Activated CD4-positive, alpha-beta T cell treated with anti-CD3 and anti-CD28 coated beads, Interleukin-2, amount 10 ng/mL, durations not matched to agents 24 days and 14 days (primary cell): ENCODE measurements around the gene MAST2. TPM values are rescaled to one million over a fixed set of nuclear protein-coding genes. Genes with fewer than 3 reads are reported as not detected.
"Not testable (repeated sequence)": the region's sequence is repeated elsewhere in the genome, so short reads cannot be mapped to it uniquely, and the experiment has no call there.

Experiments used
- DNase-seq: peaks from one replicate; pipeline ENCODE4 v3.0.0; 2022
- H3K27ac Mint-ChIP-seq: one replicate; pipeline ENCODE4 v1.8.0; 2022; ENCODE audit warnings: mild to moderate bottlenecking, mixed read lengths
- H3K27me3 Mint-ChIP-seq: one replicate; pipeline ENCODE4 v1.8.0; 2022; ENCODE audit warnings: mixed read lengths
- H3K36me3 Mint-ChIP-seq: one replicate; pipeline ENCODE4 v1.8.0; 2022; ENCODE audit warnings: low read depth, mild to moderate bottlenecking, mixed read lengths
- H3K4me1 Mint-ChIP-seq: one replicate; pipeline ENCODE4 v1.8.0; 2021; ENCODE audit warnings: mixed read lengths
- H3K4me3 Mint-ChIP-seq: one replicate; pipeline ENCODE4 v1.8.0; 2022; ENCODE audit warnings: mild to moderate bottlenecking, moderate library complexity, mixed read lengths
- H3K9me3 Mint-ChIP-seq: one replicate; pipeline ENCODE4 v1.8.0; 2021; ENCODE audit warnings: mixed read lengths
- intact Hi-C: fragments of 100-400 bp; cut with micrococcal nuclease; formaldehyde crosslinking; loops from one replicate; pipeline ENCODE4 v1.15.1; 2023
- total RNA-seq: library from RNA; stranded (reverse); gene quantifications from 2 replicates; pipeline ENCODE4 v1.2.3, GENCODE V29; 2022

Gene MAST2
- total RNA-seq, 1 donor from 2014 or later = 31.4 TPM

DNA sequence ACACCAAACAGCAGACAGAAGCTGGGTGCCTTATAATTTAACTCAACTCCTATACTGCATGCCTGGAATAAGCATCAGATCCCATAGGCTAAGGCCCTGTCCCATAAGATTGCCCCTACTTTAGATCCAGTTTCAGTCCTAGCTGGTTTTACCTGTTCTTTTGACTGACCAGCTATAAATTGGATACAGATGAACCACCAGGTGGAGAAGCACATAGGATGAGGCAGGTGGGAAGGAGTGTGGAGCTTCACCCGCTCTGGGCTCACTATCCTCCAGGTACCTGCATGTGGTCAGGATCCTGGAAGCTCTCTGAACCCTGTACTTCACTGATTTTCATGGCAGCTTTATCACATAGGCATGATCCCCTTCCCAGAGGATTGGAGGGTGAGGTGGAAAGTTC is 51.3 kb downstream of the MAST2 start:
- peaks cover 12% of the 10 kb centered on the region for H3K9me3 Mint-ChIP-seq
- intact Hi-C loops = no loop called here
- H3K4me3 Mint-ChIP-seq = no peak overlapping the region
- no peak overlapping the region for H3K27ac Mint-ChIP-seq
- H3K36me3 Mint-ChIP-seq = peaks cover 10% of the 10 kb centered on the region
- H3K4me1 Mint-ChIP-seq = peaks cover 4% of the 10 kb centered on the region
- no peak for DNase-seq
- peaks cover 1% of the 10 kb centered on the region for H3K27me3 Mint-ChIP-seq

DNA sequence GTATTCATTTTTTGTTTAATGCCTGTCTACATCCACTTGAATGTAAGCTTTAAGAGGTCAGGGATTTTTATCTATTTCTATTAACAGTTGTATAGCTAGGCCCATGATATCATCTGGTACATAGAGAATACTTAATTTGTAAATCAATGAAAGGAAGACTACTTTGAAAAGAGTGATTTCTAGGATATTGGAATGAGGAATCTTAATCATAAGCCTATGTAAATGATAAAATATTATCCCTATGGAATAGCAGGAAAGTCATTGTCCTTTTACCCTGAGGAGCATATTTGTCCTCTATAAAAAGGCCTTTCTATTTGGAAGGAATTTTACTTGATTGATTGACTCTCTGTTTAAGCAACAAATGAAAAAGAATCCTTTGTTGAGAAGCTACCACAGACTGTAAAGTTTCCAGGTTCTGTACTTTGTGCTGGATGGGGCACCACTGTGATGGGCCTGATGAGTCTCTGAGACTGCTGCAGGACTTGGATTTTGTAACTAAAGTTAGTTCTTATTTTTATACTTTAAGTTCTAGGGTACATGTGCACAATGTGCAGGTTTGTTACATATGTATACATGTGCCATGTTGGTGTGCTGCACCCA is 53.8 kb downstream of the MAST2 start:
- peaks cover 8% of the 10 kb centered on the region for H3K4me1 Mint-ChIP-seq
- H3K9me3 Mint-ChIP-seq = no peaks in the 10 kb centered on the region
- DNase-seq = no peak
- intact Hi-C loops = no loop called here
- H3K36me3 Mint-ChIP-seq = peaks cover 3% of the 10 kb centered on the region
- no peaks in the 10 kb centered on the region for H3K27me3 Mint-ChIP-seq
- no peak overlapping the region for H3K27ac Mint-ChIP-seq
- no peak overlapping the region for H3K4me3 Mint-ChIP-seq

DNA sequence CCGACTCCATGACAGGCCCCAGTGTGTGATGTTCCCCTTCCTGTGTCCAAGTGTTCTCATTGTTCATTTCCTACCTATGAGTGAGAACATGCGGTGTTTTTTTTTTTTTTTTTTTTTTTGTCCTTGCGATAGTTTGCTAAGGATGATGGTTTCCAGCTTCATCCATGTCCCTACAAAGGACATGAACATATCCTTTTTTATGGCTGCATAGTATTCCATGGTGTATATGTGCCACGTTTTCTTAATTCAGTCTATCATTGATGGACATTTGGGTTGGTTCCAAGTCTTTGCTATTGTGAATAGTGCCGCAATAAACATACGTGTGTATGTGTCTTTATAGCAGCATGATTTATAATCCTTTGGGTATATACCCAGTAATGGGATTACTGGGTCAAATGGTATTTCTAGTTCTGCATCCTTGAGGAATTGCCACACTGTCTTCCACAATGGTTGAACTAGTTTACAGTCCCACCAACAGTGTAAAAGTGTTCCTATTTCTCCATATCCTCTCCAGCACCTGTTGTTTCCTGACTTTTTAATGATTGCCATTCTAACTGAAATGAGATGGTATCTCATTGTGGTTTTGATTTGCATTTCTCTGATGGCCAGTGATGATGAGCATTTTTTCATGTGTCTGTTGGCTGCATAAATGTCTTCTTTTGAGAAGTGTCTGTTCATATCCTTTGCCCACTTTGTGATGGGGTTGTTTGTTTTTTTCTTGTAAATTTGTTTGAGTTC is 54.5 kb downstream of the MAST2 start:
- DNase-seq, H3K27ac Mint-ChIP-seq, H3K9me3 Mint-ChIP-seq, H3K27me3 Mint-ChIP-seq, intact Hi-C loops, H3K36me3 Mint-ChIP-seq, H3K4me3 Mint-ChIP-seq: not testable (repeated sequence)
- H3K4me1 Mint-ChIP-seq = peaks cover 10% of the 10 kb centered on the region

DNA sequence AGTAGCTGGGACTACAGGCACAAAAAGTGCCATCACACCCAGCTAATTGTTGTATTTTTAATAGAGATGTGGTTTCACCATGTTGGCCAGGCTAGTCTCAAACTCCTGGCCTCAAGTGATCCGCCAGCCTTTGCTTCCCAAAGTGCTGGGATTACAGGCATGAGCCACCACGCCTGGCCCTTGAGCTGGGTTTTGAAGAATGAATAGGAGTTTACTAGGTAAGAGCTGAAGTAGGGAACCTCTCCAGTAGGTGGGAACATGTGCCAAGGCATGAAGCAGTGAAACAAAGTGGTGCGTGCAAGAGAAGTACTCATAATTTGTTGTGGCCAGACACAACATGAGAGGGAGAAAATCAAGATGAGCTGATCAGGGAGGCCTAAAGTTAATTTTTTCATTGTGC is 55.8 kb downstream of the MAST2 start:
- intact Hi-C loops = no loop called here
- H3K4me3 Mint-ChIP-seq = no peak overlapping the region
- no peaks in the 10 kb centered on the region for H3K9me3 Mint-ChIP-seq
- H3K27ac Mint-ChIP-seq = no peak overlapping the region
- peaks cover 16% of the 10 kb centered on the region for H3K4me1 Mint-ChIP-seq
- DNase-seq = no peak
- H3K36me3 Mint-ChIP-seq = peaks cover 3% of the 10 kb centered on the region
- no peaks in the 10 kb centered on the region for H3K27me3 Mint-ChIP-seq

DNA sequence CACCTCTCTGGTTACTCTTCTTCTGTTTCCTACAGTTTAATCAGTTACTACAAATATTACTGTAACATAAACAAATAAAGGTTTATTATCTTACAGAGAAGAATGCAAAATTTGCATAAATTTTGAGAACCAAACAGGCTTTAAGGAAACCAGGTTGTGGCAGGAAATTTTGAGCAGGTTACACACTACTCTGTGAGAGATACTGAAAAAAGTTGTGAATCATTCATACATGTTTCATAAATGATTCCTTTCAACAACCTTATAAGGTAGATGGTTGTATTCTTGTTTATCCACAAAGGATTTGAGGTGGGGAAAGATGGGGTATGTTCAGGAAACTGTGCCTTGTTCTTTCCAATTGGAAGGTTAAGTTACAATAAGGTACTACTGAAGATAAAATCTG is 58.6 kb downstream of the MAST2 start:
- Mint-ChIP-seq H3K9me3 (no peaks in the 10 kb centered on the region), H3K27ac (peak overlapping the region; percentile 57), H3K4me1 (peaks cover 17% of the 10 kb centered on the region), H3K27me3 (no peaks in the 10 kb centered on the region), H3K4me3 (no peak overlapping the region), H3K36me3 (peaks cover 3% of the 10 kb centered on the region)
- no peak for DNase-seq
- intact Hi-C loops = no loop called here

DNA sequence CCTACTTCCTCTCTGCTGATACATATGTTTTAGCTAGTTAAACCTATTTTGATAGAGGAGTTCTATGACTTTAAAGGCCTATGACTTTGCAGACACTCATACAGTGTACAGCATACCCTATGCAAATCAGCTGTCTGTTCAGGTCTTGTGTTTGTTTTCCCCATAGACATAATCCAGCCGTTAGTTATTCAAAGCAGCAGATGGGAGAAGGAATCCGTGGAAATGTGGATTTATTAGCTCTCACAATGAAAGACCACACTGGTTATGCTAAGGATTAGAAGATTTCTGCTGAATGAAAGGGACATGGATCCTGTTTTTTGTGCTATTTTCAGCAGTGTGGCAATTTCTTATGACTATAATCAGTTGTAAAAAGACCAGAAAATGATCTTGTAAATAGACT is 59.8 kb downstream of the MAST2 start:
- DNase-seq = no peak
- Mint-ChIP-seq H3K4me3 (no peak overlapping the region), H3K4me1 (peaks cover 23% of the 10 kb centered on the region), H3K27me3 (no peaks in the 10 kb centered on the region), H3K36me3 (peaks cover 2% of the 10 kb centered on the region), H3K27ac (no peak overlapping the region), H3K9me3 (no peaks in the 10 kb centered on the region)
- intact Hi-C loops = no loop called here

DNA sequence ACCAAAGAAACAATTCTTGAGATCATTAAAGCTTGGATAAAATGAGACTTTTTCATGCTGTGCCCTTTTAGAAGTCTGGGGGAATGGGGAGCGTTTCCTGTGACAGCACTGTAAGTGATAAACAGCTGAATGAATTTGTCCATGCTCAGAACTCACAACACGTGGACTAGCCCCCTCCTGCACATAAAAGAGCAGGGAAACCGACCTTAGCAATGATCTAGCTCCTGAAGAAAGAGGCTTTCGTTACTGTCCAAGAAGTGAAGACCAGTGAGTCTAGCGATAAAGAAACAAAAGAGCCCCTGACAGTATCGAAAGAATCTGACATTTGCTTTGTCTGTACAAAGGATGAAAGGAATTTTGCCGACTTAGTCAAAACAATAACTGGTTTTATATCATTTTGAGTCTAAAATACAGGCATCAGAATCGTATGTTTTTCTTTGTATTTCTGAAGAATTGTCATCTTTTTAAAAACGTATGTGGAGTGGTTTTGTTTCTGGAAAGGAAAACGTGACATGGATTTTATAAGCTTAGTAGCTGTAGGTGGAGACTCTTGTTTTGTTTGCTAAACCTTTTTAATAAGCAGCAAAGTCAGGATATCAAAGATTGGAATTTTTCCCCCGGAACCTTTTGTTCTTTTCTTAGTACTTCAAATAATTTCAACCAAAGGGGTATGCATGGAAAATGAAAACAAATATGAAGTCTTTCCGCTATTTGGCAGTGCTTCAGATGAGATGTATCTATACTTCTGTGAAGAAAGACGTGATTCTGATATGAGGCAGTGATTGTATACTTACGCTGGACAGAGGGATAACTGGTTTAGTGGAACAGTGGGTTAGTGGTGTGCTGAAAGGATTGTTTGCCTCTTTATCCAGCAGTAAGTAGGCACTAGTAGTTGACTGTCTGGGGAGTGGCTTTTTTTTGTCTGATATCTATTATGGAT is 61.0 kb downstream of the MAST2 start:
- Mint-ChIP-seq H3K9me3 (no peaks in the 10 kb centered on the region), H3K27me3 (no peaks in the 10 kb centered on the region), H3K27ac (no peak overlapping the region), H3K4me1 (peaks cover 23% of the 10 kb centered on the region), H3K36me3 (peaks cover 2% of the 10 kb centered on the region), H3K4me3 (no peak overlapping the region)
- intact Hi-C loops = no loop called here
- no peak for DNase-seq

DNA sequence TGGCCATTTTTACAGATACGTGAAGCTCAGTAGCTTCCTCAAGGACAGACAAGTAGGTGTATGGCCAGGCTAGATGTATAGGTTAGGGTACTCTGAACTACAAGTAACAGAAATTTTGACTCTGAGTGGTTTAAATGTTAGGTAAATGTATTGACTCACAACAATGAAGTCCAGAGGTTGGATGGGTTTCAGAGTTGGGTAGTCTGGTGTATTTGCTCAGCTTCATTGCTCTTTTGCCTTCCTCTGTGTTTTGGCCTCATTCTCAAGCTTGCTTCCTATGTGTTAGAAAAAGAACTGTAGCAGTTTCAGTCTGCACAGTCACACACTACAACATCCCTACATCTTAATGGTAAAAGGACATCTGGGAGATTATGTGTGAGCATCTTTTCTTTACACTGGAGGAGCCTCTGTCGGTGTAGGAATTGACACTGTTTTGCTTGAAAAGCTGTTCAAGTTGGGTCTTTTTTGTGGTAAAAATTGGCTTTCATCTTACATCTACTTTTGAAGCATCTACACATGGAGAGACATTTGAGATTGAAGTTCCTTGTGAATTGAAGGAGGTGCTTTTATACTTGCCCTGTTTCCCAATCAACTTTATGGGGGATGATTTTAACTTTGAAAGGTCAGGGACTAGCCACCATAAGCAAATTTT is 64.4 kb downstream of the MAST2 start:
- Mint-ChIP-seq H3K36me3 (no peaks in the 10 kb centered on the region), H3K4me1 (peaks cover 14% of the 10 kb centered on the region), H3K4me3 (no peak overlapping the region), H3K27ac (no peak overlapping the region), H3K27me3 (no peaks in the 10 kb centered on the region), H3K9me3 (no peaks in the 10 kb centered on the region)
- DNase-seq = no peak
- intact Hi-C loops = no loop called here

DNA sequence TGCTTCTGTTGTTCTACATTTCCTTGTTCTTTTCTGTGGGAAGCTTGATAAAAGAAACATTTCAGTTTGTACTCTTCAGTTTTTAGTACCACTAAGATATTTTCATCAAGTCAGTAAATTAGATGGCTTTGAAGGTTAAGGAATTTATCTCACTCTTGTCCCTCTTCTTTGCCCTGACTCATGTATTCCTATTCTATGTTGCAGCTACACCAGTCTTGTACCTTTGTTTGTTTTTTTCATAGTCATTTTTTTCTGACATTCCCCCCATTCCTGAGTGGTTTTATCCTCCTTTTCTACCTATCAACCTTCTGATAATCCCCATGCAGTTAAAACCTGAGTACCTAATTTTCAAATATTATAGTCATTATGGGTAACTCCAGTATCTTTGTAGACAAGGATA is 65.4 kb downstream of the MAST2 start:
- Mint-ChIP-seq H3K9me3 (no peaks in the 10 kb centered on the region), H3K27me3 (no peaks in the 10 kb centered on the region), H3K36me3 (no peaks in the 10 kb centered on the region), H3K4me3 (no peak overlapping the region), H3K4me1 (peaks cover 10% of the 10 kb centered on the region), H3K27ac (no peak overlapping the region)
- intact Hi-C loops = no loop called here
- no peak for DNase-seq

DNA sequence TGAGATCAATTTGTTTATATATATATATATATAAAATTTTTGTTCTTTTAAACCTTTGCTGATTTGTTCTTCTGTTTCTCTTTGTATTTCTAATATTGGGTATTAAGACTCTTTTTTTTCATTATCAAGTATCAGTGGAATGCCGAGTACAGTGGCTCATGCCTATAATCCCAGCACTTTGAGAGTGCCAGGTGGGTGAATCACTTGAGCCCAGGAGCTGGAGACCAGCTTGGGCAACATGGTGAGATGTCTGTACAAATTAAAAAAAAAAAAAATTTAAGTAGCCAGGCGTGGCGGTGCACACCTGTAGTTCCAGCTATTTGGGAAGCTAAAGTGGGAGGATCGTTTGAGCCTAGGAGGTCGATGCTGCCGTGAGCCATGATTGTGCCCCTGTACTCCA is 67.1 kb downstream of the MAST2 start:
- no peak overlapping the region for H3K4me3 Mint-ChIP-seq

DNA sequence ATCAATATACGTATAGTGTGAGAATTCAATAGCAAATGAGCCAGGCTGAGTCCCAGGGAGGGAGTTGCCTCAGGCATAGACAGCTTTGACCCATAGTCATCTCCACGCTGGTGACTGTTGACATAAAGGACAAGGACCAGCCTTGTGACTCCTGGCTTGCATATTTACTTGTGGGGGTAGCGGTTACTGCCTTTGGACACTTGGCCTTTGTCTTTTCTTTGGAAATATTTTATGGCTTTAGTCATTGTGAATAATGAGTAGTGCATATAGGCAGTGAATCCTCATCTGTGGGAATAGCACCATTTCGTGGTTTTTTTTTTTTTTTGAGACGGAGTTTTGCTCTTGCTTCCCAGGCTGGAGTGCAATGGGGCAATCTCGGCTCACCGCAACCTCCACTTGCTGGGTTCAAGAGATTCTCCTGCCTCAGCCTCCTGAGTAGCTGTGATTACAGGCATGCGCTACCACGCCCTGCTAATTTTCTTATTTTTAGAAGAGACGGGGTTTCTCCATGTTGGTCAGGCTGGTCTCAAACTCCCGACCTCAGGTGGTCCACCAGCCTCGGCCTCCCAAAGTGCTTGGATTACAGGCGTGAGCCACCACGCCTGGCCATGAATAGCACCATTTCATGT is 68.9 kb downstream of the MAST2 start:
- not testable (repeated sequence) for H3K4me3 Mint-ChIP-seq, H3K27ac Mint-ChIP-seq

More for the DNA sequence above, 67.1 kb downstream of the MAST2 start:
- Mint-ChIP-seq H3K36me3 (no peaks in the 10 kb centered on the region), H3K27me3 (no peaks in the 10 kb centered on the region), H3K27ac (no peak overlapping the region), H3K4me1 (peaks cover 6% of the 10 kb centered on the region), H3K9me3 (no peaks in the 10 kb centered on the region)
- intact Hi-C loops = no loop called here
- DNase-seq = no peak

DNA sequence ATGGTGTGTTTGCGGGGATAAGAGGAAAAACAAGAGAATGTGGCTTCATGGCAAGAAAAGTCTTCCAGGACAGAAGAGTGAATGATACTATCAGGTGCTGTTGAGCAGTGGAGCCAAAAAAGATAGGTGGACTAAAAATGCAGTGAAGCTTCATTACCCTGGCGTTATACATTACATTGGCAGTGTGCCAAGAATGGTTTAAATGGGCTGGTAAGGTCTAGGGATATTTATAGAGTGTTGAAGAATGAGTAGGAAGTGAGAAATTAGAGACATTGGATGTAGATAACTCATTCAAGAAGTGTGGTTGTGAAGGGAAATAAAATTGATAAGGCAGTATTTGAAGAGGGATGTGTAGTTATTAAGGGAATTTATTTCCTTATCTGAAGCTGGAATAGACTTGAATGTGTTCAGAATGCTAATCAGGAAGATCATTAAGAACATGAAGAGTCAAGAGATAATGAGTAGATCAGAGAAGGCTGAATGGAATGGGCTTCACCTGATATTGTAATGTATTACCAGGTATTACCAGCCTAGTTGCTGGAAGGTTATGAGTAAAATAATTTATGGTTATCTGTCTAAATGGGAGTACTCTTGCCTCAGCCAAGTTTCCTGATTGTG is 72.7 kb downstream of the MAST2 start:
- no peak for DNase-seq
- no peaks in the 10 kb centered on the region for H3K27me3 Mint-ChIP-seq

More for the DNA sequence above, 68.9 kb downstream of the MAST2 start:
- intact Hi-C loops, H3K36me3 Mint-ChIP-seq, H3K4me1 Mint-ChIP-seq, H3K27me3 Mint-ChIP-seq, H3K9me3 Mint-ChIP-seq, DNase-seq: not testable (repeated sequence)

DNA sequence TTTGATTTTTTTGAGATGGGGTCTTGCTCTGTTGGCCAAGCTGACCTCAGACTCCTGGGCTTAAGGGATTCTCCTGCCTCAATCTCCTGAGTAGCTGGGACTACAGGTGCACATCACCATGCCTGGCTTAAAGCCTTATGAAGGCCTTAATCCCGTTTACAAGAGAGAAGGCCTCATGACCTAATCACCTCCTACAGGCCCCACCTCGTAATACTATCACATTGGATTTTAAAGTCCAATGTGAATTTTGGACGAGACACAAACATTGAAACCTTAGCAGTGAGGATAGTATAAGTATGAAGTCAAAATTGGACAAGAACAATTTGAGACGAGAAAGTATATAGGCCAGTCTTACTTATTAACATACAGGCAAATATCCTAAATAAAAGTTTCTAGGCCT is 73.9 kb downstream of the MAST2 start:
- Mint-ChIP-seq H3K36me3 (no peaks in the 10 kb centered on the region), H3K27me3 (no peaks in the 10 kb centered on the region), H3K4me3 (no peak overlapping the region), H3K4me1 (no peaks in the 10 kb centered on the region), H3K27ac (no peak overlapping the region), H3K9me3 (no peaks in the 10 kb centered on the region)
- intact Hi-C loops = no loop called here
- DNase-seq = no peak

More for the DNA sequence above, 72.7 kb downstream of the MAST2 start:
- Mint-ChIP-seq H3K4me3 (no peak overlapping the region), H3K4me1 (no peaks in the 10 kb centered on the region), H3K9me3 (no peaks in the 10 kb centered on the region), H3K36me3 (no peaks in the 10 kb centered on the region), H3K27ac (no peak overlapping the region)
- intact Hi-C loops = no loop called here
